ENCODE measurements around the gene ACAP2.

ACAP2 gene

DNA sequence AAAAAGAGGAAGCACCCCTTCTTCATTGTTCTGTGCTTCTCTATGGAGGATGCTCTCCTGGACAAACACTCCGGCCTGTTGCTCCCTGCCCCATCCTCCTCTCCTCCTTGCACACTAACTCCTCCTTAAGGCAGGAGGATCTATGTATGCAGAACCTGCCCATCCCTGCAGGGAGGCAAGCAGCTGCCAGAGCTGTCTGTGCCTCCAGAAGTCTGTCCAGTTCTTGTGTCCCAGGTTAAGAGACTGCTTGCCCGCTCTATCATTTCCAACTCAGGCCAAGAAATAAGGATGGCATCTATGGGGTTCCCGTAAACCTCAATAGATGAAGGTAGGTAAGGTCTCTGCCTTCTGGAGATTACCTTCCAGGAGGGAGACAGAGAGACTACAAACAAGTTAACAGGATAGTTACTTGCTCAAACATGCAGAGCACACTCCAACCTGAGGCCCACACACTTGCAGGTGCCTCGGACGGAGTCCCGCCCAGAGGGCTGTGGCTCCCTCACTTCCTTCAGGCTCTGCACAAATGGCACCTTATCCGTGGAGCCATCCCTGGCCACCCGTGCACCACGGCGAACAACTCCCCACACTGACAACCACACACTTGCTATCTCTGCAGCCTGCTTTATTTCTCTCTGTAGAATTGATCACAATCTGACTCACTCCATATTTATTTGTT, 178.8 kb downstream of the ACAP2 start:
- ChIA-PET CTCF (interaction anchor here (1.0 to 12.1 kb wide), 5 partner anchors 6 to 593 kb away, joined by 3 to 288 read pairs (median 47); partner anchors contain the start of genes FAM43A, LSG1 and XXYLT1), POLR2A (interaction anchor here (1.4 kb wide), 1 partner anchor 7 kb away, joined by 3 read pairs; the partner anchor contains the start of gene XXYLT1)

DNA sequence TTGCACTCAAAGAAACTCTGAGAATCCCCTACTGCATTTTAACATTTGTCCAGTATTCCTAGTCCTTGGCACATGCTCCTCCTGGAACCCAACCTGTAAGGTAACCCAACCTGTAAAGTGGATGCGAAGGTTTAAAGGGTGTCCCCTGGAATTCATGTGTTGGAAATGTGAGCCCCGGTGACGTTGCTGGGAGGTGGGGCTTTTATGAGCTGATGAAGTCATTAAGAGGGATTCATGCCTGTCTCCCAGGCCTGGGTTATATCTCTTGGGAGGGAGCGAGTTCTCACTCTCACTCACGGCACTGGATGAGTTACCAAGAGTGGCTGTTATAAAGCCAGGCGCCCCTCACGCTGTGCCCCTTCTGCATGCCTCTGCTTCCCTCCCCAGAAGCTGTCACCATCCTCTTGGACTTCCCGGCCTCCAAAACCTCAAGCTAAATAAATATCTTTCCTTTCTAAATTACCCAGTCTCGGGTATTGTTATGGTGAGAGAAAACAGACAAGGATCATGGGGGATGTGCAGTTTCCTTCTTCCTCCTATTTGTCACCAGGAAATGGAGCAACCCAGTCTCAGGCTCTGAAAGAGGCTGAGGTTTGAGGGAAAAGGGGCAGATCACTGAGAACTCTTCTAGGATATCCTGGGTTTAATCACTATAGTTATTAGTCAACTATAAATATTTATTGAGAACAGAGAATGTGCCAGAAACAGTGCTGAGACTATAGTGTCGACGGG, 179.5 kb downstream of the ACAP2 start:
- DNase-seq (ENCODE audit: low read depth, low spot score), result no peak
- CTCF ChIA-PET, result interaction anchor here (3.6 to 12.1 kb wide), 5 partner anchors 7 to 592 kb away, joined by 22 to 288 read pairs (median 47); partner anchors contain the start of genes FAM43A, LSG1 and XXYLT1
- POLR2A ChIA-PET, result interaction anchor here (1.4 kb wide), 1 partner anchor 8 kb away, joined by 3 read pairs; the partner anchor contains the start of gene XXYLT1
- TF ChIP-seq CTCF (IDR thresholded peaks at IDR 0.05; ENCODE audit: insufficient read depth, low read length, missing control alignments), result no peak
- H3K4me3 ChIP-seq (ENCODE audit: low read depth, low read length), result no peak overlapping the region

More for the DNA sequence above, 178.8 kb downstream of the ACAP2 start:
- H3K4me3 ChIP-seq (ENCODE audit: low read depth, low read length), result no peak overlapping the region
- DNase-seq (ENCODE audit: low read depth, low spot score), result no peak
- no peak for TF ChIP-seq CTCF (IDR thresholded peaks at IDR 0.05; ENCODE audit: insufficient read depth, low read length, missing control alignments)

- POLR2A ChIA-PET, result interaction anchor here (0.7 to 1.3 kb wide), 2 partner anchors 9 to 576 kb away, joined by 3 to 4 read pairs; partner anchors contain the start of genes FAM43A and XXYLT1
- no peak for DNase-seq (ENCODE audit: low read depth, low spot score)
- no peak overlapping the region for H3K4me3 ChIP-seq (ENCODE audit: low read depth, low read length)
- no peak for TF ChIP-seq CTCF (IDR thresholded peaks at IDR 0.05; ENCODE audit: insufficient read depth, low read length, missing control alignments)
- CTCF ChIA-PET, result interaction anchor here (1.3 to 12.1 kb wide), 7 partner anchors 9 to 604 kb away, joined by 3 to 288 read pairs (median 37); partner anchors contain the start of genes FAM43A, LSG1 and XXYLT1
These were observed 180.9 kb downstream of the ACAP2 start for GRCh38 chr3:195261925-195262324.

- peak overlapping the region; percentile 75 for H3K4me3 ChIP-seq (ENCODE audit: low read depth, low read length)
- ChIA-PET POLR2A (interaction anchor here (1.0 to 1.1 kb wide), 3 partner anchors 141 to 578 kb away, joined by 3 to 5 read pairs (median 3); no protein-coding TSS in a partner anchor), CTCF (interaction anchor here (0.6 to 12.1 kb wide), 12 partner anchors 10 to 594 kb away, joined by 3 to 288 read pairs (median 6); partner anchors contain the start of genes FAM43A, LSG1 and XXYLT1)
- no peak for DNase-seq (ENCODE audit: low read depth, low spot score)
- no peak for TF ChIP-seq CTCF (IDR thresholded peaks at IDR 0.05; ENCODE audit: insufficient read depth, low read length, missing control alignments)
These were observed 182.4 kb downstream of the ACAP2 start for GRCh38 chr3:195260280-195260905.

GRCh38 chr3:195259475-195260279, 183.1 kb downstream of the ACAP2 start:
- POLR2A ChIA-PET, result interaction anchor here (1.0 to 3.8 kb wide), 4 partner anchors 55 to 577 kb away, joined by 5 to 26 read pairs (median 6); partner anchors contain the start of gene FAM43A

More at GRCh38 chr3:195259475-195260279, 183.1 kb downstream of the ACAP2 start:
- H3K4me3 ChIP-seq (ENCODE audit: low read depth, low read length), result peak overlapping the region; percentile 75
- peak; percentile 45 for TF ChIP-seq CTCF (IDR thresholded peaks at IDR 0.05; ENCODE audit: insufficient read depth, low read length, missing control alignments)
- DNase-seq (ENCODE audit: low read depth, low spot score), result no peak
- CTCF ChIA-PET, result interaction anchor here (0.8 to 12.1 kb wide), 10 partner anchors 11 to 589 kb away, joined by 3 to 288 read pairs (median 27); partner anchors contain the start of genes FAM43A, LSG1 and XXYLT1

Measured in AG04449 (cell line).